HEK293 (cell line): ENCODE results near the gene TANK.
A peak's percentile ranks its signal among the peaks of the same experiment; 100 is the strongest.

Experiments
- CTCF ChIA-PET: fragments of 350-600 bp; formaldehyde crosslinking; extraction: SDS; loops from one replicate; lab custom pipeline; 2021; ENCODE audit warnings: antibody characterized with exemption; lab: Yijun Ruan, JAX
- POLR2A ChIA-PET: fragments of 300-600 bp; formaldehyde crosslinking; extraction: SDS; loops from one replicate; lab custom pipeline; 2020; ENCODE audit warnings: antibody characterized with exemption, inconsistent platforms; lab: Yijun Ruan, JAX
- H3K27ac ChIP-seq: fragments of 200-500 bp; sonication (Bioruptor generic); 2 replicates; pipeline ENCODE4 v1.5.1; 2014; ENCODE audit warnings: low read depth, low read length, control low read depth, inconsistent platforms; ENCODE audit errors: extremely low read depth
- H3K36me3 ChIP-seq, 2 experiments: fragments of 200-500 bp in 1 of 2; sonication (Bioruptor generic) in 1 of 2; 1 replicate in 1 of 2; 2 replicates in 1 of 2; pipeline ENCODE4 v1.5.1; 2014 to 2017; ENCODE audit warnings: inconsistent platforms in 2 of 2, low read length in 2 of 2; ENCODE audit not compliant: control insufficient read depth in 2 of 2, insufficient read depth in 1 of 2
- H3K4me1 ChIP-seq: fragments of 200-500 bp; sonication (Bioruptor generic); 2 replicates; pipeline ENCODE4 v1.5.1; 2014; ENCODE audit warnings: mild to moderate bottlenecking, low read length, inconsistent platforms; ENCODE audit not compliant: control insufficient read depth, insufficient read depth
- H3K4me3 ChIP-seq: 2 replicates; pipeline ENCODE4 v1.5.1; 2011; ENCODE audit warnings: low read depth, mild to moderate bottlenecking, control low read depth, low read length, moderate library complexity
- H3K9me3 ChIP-seq: fragments of 200-500 bp; sonication (Bioruptor generic); 2 replicates; pipeline ENCODE4 v1.5.1; 2014; ENCODE audit warnings: low read depth, low read length, inconsistent platforms; ENCODE audit not compliant: control insufficient read depth, insufficient read depth
- CTCF ChIP-seq: fragments of 450-650 bp; formaldehyde crosslinking; IDR thresholded peaks from 2 replicates; pipeline ENCODE4 v1.5.1; 2016; ENCODE audit warnings: missing biosample characterization, missing genetic modification characterization
- HOXD13 ChIP-seq: sonication (generic); formaldehyde crosslinking; IDR thresholded peaks from 2 replicates; pipeline ENCODE4 v1.8.0; 2022; ENCODE audit warnings: missing genetic modification reagents, borderline replicate concordance
- KLF1 ChIP-seq: fragments of 450-650 bp; formaldehyde crosslinking; IDR thresholded peaks from 2 replicates; pipeline ENCODE4 v1.5.1; 2016; ENCODE audit warnings: missing biosample characterization, missing genetic modification characterization
- PRDM1 ChIP-seq: fragments of 450-650 bp; formaldehyde crosslinking; IDR thresholded peaks from 2 replicates; pipeline ENCODE4; 2016; ENCODE audit warnings: missing biosample characterization, missing genetic modification characterization
- ZNF155 ChIP-seq: fragments of 450-650 bp; formaldehyde crosslinking; IDR thresholded peaks from 2 replicates; pipeline ENCODE4 v1.5.1; 2016; ENCODE audit warnings: missing biosample characterization, missing genetic modification characterization
- ZNF211 ChIP-seq: fragments of 450-650 bp; formaldehyde crosslinking; IDR thresholded peaks from 2 replicates; pipeline ENCODE4 v1.5.1; 2016; ENCODE audit warnings: low read depth, missing biosample characterization, missing genetic modification characterization
- ZNF335 ChIP-seq: fragments of 450-650 bp; formaldehyde crosslinking; conservative IDR thresholded peaks from 2 replicates; pipeline ENCODE4 v1.5.1; 2016; ENCODE audit warnings: missing biosample characterization, missing genetic modification characterization
- ZNF544 ChIP-seq: fragments of 450-650 bp; formaldehyde crosslinking; IDR thresholded peaks from 2 replicates; pipeline ENCODE4 v1.5.0; 2017; ENCODE audit warnings: missing biosample characterization, missing genetic modification characterization
- ZNF549 ChIP-seq: fragments of 450-650 bp; IDR thresholded peaks from 2 replicates; pipeline ENCODE4 v1.5.1; 2018; ENCODE audit warnings: missing biosample characterization, missing genetic modification characterization, mild to moderate bottlenecking, inconsistent platforms, moderate library complexity
- ZNF654 ChIP-seq: fragments of 450-650 bp; formaldehyde crosslinking; IDR thresholded peaks from 2 replicates; pipeline ENCODE4 v1.5.1; 2016; ENCODE audit warnings: low read depth, missing biosample characterization, missing genetic modification characterization
- ZNF660 ChIP-seq: fragments of 450-650 bp; IDR thresholded peaks from 2 replicates; pipeline ENCODE4 v1.5.1; 2018; ENCODE audit warnings: missing biosample characterization, mild to moderate bottlenecking, missing genetic modification characterization
- ZSCAN18 ChIP-seq: fragments of 450-650 bp; formaldehyde crosslinking; IDR thresholded peaks from 2 replicates; pipeline ENCODE4 v1.5.1; 2016; ENCODE audit warnings: missing biosample characterization, missing genetic modification characterization
- ZSCAN4 ChIP-seq: fragments of 450-650 bp; formaldehyde crosslinking; IDR thresholded peaks from 2 replicates; pipeline ENCODE4 v1.5.1; 2017; ENCODE audit warnings: missing biosample characterization, missing genetic modification characterization

The TANK gene

GRCh38 chr2:161246281-161246680, 86.1 kb downstream of the TANK start:
- POLR2A ChIA-PET = interaction anchor here (0.6 to 0.7 kb wide), 2 partner anchors 12 to 31 kb away, joined by 3 to 6 read pairs; no protein-coding TSS in a partner anchor
- TF ChIP-seq ZNF549 (tag by site-specific recombination) (no peak), ZSCAN4 (tag by site-specific recombination) (no peak), PRDM1 (tag by site-specific recombination) (no peak)
- TF ChIP-seq, all 188 proteins: peak for 0
- Histone ChIP-seq H3K9me3 (no peaks in the 10 kb centered on the region), H3K4me3 (no peak overlapping the region), H3K36me3 (no peaks in the 10 kb centered on the region), H3K27ac (no peak overlapping the region), H3K4me1 (no peaks in the 10 kb centered on the region)
- CTCF ChIA-PET = interaction anchor here (0.5 to 2.0 kb wide), 2 partner anchors 23 to 1922 kb away, joined by 4 to 5 read pairs; no protein-coding TSS in a partner anchor

- H3K9me3 ChIP-seq = no peaks in the 10 kb centered on the region
- H3K4me1 ChIP-seq = no peaks in the 10 kb centered on the region
- no peak overlapping the region for H3K4me3 ChIP-seq
- CTCF ChIA-PET = interaction anchor here (0.6 to 3.2 kb wide), 25 partner anchors 10 to 874 kb away, joined by 3 to 36 read pairs (median 4); no protein-coding TSS in a partner anchor
- TF ChIP-seq CTCF (0 out of 2 replicates have a peak, but pooled peaks have one; percentile 26), ZNF654 (tag by site-specific recombination) (peak; percentile 52), ZNF335 (tag by site-specific recombination) (peak; percentile 45; the same call in 1 of the 2 replicates), ZNF660 (tag by site-specific recombination) (peak; percentile 69; the same call in 1 of the 2 replicates), ZSCAN18 (tag by site-specific recombination) (no peak)
- TF ChIP-seq, all 188 proteins: peak for 4
- no peak overlapping the region for H3K27ac ChIP-seq
- POLR2A ChIA-PET = no interaction called here
- H3K36me3 ChIP-seq = no peaks in the 10 kb centered on the region
These were observed 90.7 kb downstream of the TANK start for GRCh38 chr2:161250864-161251436.

- Histone ChIP-seq H3K4me1 (no peaks in the 10 kb centered on the region), H3K9me3 (no peaks in the 10 kb centered on the region), H3K36me3 (no peaks in the 10 kb centered on the region), H3K27ac (no peak overlapping the region), H3K4me3 (no peak overlapping the region)
- TF ChIP-seq KLF1 (tag by site-specific recombination) (no peak), ZNF155 (tag by site-specific recombination) (no peak), ZNF211 (tag by site-specific recombination) (no peak), HOXD13 (CRISPR knock-in tag) (no peak), ZNF544 (tag by site-specific recombination) (no peak)
- ChIA-PET POLR2A (no interaction called here), CTCF (no interaction called here)
These were observed 97.1 kb downstream of the TANK start for GRCh38 chr2:161257123-161257952.
